A549 (cell line): ENCODE measurements around the gene ITGBL1. TPM values are rescaled to one million over a fixed set of nuclear protein-coding genes. Genes with fewer than 3 reads are reported as not detected.

Experiments used
- ATAC-seq, 2 experiments: fragments of 200-7000 bp in 1 of 2; fragments of >200 bp in 1 of 2; cut with Nextera tagmentation in 1 of 2; cut with Tn5 transposase in 1 of 2; 3 replicates each; pipeline versions ENCODE4 v1.8.0 to v1.9.1; 2018 to 2020; ENCODE audit warnings: mild to moderate bottlenecking in 1 of 2, moderate library complexity in 1 of 2
- CTCF ChIA-PET: fragments of 300-600 bp; sonication (Branson Sonifier 250); formaldehyde crosslinking; extraction: SDS; loops from one replicate; lab custom pipeline; 2021; ENCODE audit warnings: antibody characterized with exemption, inconsistent platforms; lab: Yijun Ruan, JAX
- POLR2A ChIA-PET: fragments of 350-600 bp; formaldehyde crosslinking; extraction: SDS; loops from one replicate; lab custom pipeline; 2021; ENCODE audit warnings: antibody characterized with exemption, inconsistent platforms; lab: Yijun Ruan, JAX
- DNase-seq, 2 experiments: peaks; one replicate each; pipeline versions ENCODE4 v3.0.0 to v3.0.0-alpha.2; 2011 to 2016; ENCODE audit warnings: low read depth in 1 of 2, low spot score in 1 of 2
- FAIRE-seq: peaks from 2 replicates; lab custom pipeline; 2011; peaks lifted over from hg19 to GRCh38; lab: Jason Lieb, UNC
- H3K27ac ChIP-seq, 2 experiments: fragments of >200 bp; sonication (Bioruptor Twin); formaldehyde crosslinking; 3 replicates each; pipeline ENCODE4 v1.5.1; 2016 to 2017
- H3K4me1 ChIP-seq: fragments of >200 bp; sonication (Bioruptor Twin); formaldehyde crosslinking; 3 replicates; pipeline ENCODE4 v1.6.1; 2016
- H3K4me2 ChIP-seq: fragments of >200 bp; sonication (Bioruptor Twin); formaldehyde crosslinking; 3 replicates; pipeline ENCODE4 v1.6.1; 2016
- H3K4me3 ChIP-seq: fragments of >200 bp; sonication (Bioruptor Twin); formaldehyde crosslinking; 3 replicates; pipeline ENCODE4 v1.5.1; 2016
- H3K9me3 ChIP-seq: fragments of >200 bp; sonication (Bioruptor Twin); formaldehyde crosslinking; 3 replicates; pipeline ENCODE4 v1.6.1; 2016
- BHLHE40 ChIP-seq: IDR thresholded peaks from 2 replicates; pipeline ENCODE4 v1.6.1; 2012; ENCODE audit warnings: low read depth, low read length, inconsistent platforms
- CBX8 ChIP-seq: fragments of 200-600 bp; sonication (generic); IDR thresholded peaks from 2 replicates; pipeline ENCODE4 v1.6.1; 2016
- CEBPB ChIP-seq, 2 experiments: fragments of >200 bp in 1 of 2; sonication (Bioruptor Twin) in 1 of 2; formaldehyde crosslinking in 1 of 2; IDR thresholded peaks; 2 replicates each; pipeline ENCODE4 v1.6.1; 2012 to 2016
- CHD4 ChIP-seq: fragments of 200-600 bp; sonication (generic); IDR thresholded peaks from 2 replicates; pipeline ENCODE4 v1.6.1; 2016; ENCODE audit warnings: antibody characterized with exemption, mild to moderate bottlenecking, borderline replicate concordance
- EHMT2 ChIP-seq: fragments of 200-600 bp; sonication (generic); IDR thresholded peaks from 2 replicates; pipeline ENCODE4 v1.6.1; 2016; ENCODE audit warnings: antibody characterized with exemption, low read depth, mild to moderate bottlenecking, moderate library complexity
- EP300 ChIP-seq, 2 experiments: fragments of >200 bp; sonication (Bioruptor Twin); formaldehyde crosslinking; IDR thresholded peaks; 2 replicates in 1 of 2; 3 replicates in 1 of 2; pipeline ENCODE4 v1.6.1; 2016 to 2017
- FOSL2 ChIP-seq, 2 experiments: fragments of 450-650 bp in 1 of 2; fragments of >200 bp in 1 of 2; sonication (Bioruptor Twin) in 1 of 2; formaldehyde crosslinking; IDR thresholded peaks; 2 replicates each; pipeline versions ENCODE4 v1.5.0 to v1.6.1; 2016 to 2020; ENCODE audit warnings: mild to moderate bottlenecking in 1 of 2, moderate library complexity in 1 of 2
- GATA3 ChIP-seq: IDR thresholded peaks from 2 replicates; pipeline ENCODE4 v1.6.1; 2012; ENCODE audit warnings: borderline replicate concordance
- HDAC2 ChIP-seq: fragments of 200-600 bp; sonication (generic); IDR thresholded peaks from 2 replicates; pipeline ENCODE4 v1.6.1; 2016
- HOXA7 ChIP-seq: fragments of 250-450 bp; sonication (Bioruptor Pico); IDR thresholded peaks from 2 replicates; pipeline ENCODE4 v1.5.0; 2020; ENCODE audit warnings: mild to moderate bottlenecking, moderate library complexity
- HOXB13 ChIP-seq: fragments of 250-450 bp; sonication (Bioruptor Pico); IDR thresholded peaks from 2 replicates; pipeline ENCODE4 v1.5.0; 2020; ENCODE audit warnings: low read depth, mild to moderate bottlenecking, moderate library complexity
- HOXB5 ChIP-seq: fragments of 250-450 bp; sonication (Bioruptor Pico); IDR thresholded peaks from 2 replicates; pipeline ENCODE4 v1.5.0; 2020; ENCODE audit warnings: mild to moderate bottlenecking, moderate library complexity
- JUNB ChIP-seq: fragments of >200 bp; sonication (Bioruptor Twin); formaldehyde crosslinking; IDR thresholded peaks from 2 replicates; pipeline ENCODE4 v1.6.1; 2016
- MAFK ChIP-seq: fragments of 450-650 bp; IDR thresholded peaks from 2 replicates; pipeline ENCODE4 v1.6.1; 2014; ENCODE audit not compliant: partially characterized antibody
- MAZ ChIP-seq: fragments of 150-350 bp; IDR thresholded peaks from 2 replicates; pipeline ENCODE4 v1.6.1; 2014; ENCODE audit warnings: antibody characterized with exemption, low read depth, low read length, borderline replicate concordance
- POLR2A ChIP-seq: IDR thresholded peaks from 2 replicates; pipeline ENCODE4 v1.6.1; 2012; ENCODE audit warnings: mild to moderate bottlenecking, low read length
- RAD21 ChIP-seq, 2 experiments: fragments of >200 bp in 1 of 2; sonication (Bioruptor Twin) in 1 of 2; formaldehyde crosslinking in 1 of 2; IDR thresholded peaks in 1 of 2; conservative IDR thresholded peaks in 1 of 2; 2 replicates in 1 of 2; 3 replicates in 1 of 2; pipeline ENCODE4 v1.6.1; 2012 to 2018; ENCODE audit warnings: inconsistent platforms in 1 of 2
- RARB ChIP-seq: fragments of 250-450 bp; sonication (Bioruptor Pico); IDR thresholded peaks from 2 replicates; pipeline ENCODE4 v1.8.0; 2021; ENCODE audit warnings: mild to moderate bottlenecking, moderate library complexity
- RNF2 ChIP-seq: fragments of 200-600 bp; sonication (generic); IDR thresholded peaks from 2 replicates; pipeline ENCODE4 v1.6.1; 2016; ENCODE audit warnings: low read depth, mild to moderate bottlenecking, antibody characterized with exemption, moderate library complexity, borderline replicate concordance
- WGBS: methylation state at CpG from one replicate; pipeline ENCODE4 v1.1.6; 2017; ENCODE audit errors: missing lambda C conversion rate; 5-methylcytosine and 5-hydroxymethylcytosine counted together
- polyA plus RNA-seq, 4 experiments: library from polyadenylated mRNA; depleted of rRNA in 3 of 4; stranded (reverse); fragments of >200 nt; fragmentation: RNase III in 1 of 4; extraction: RNeasy Plus Mini Kit Qiagen cat#74134 plus additional on column Dnase treatment in 1 of 4; gene quantifications; 2 replicates in 3 of 4; 3 replicates in 1 of 4; pipeline ENCODE4 v1.2.3, GENCODE V29; 2011 to 2017
- TF ChIP-seq, protein P1 (sequence below): fragments of 150-350 bp; IDR thresholded peaks from 2 replicates; pipeline ENCODE4 v1.6.1; 2014; ENCODE audit warnings: low read depth, mild to moderate bottlenecking, low read length
- TF ChIP-seq, protein P2 (sequence below): IDR thresholded peaks from 2 replicates; pipeline ENCODE4 v1.6.1; 2012; ENCODE audit warnings: low read depth, borderline replicate concordance
- TF ChIP-seq, protein P3 (sequence below): fragments of >200 bp; sonication (Bioruptor Twin); formaldehyde crosslinking; IDR thresholded peaks from 2 replicates; pipeline ENCODE4 v1.6.1; 2016
- TF ChIP-seq, protein P4 (sequence below): fragments of >200 bp; sonication (Bioruptor Twin); formaldehyde crosslinking; IDR thresholded peaks from 3 replicates; pipeline ENCODE4 v1.5.1; 2016
- TF ChIP-seq, protein P5 (sequence below): IDR thresholded peaks from 2 replicates; pipeline ENCODE4 v1.6.1; 2012
- TF ChIP-seq, protein P6 (sequence below): fragments of 450-650 bp; IDR thresholded peaks from 2 replicates; pipeline ENCODE4 v1.6.1; 2014; ENCODE audit warnings: antibody characterized with exemption

ITGBL1 gene
- polyA plus RNA-seq, 2 of the 4 experiments (the other 2 are of a cell fraction), result 0.40 to 1.3 TPM

DNA sequence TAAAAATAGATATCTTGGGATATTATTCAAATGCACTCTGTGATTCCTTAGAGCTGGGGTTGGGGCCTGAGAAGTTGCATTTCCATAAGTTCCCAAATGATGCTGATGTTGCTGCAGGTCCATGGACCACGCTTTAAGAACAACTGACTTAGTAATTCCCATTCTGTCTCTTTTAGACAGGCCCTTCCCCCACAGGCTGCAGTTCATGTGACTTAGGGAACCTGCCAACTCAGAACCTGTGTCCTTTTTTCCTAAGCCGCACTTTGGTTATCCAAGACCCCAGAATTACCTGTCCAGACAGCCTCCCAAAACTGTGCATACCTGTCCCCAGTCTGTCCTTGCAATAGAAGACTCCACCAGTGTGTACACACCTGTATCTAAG is 1.7 kb upstream of the ITGBL1 start:
- Histone ChIP-seq H3K4me1 (peaks cover 64% of the 10 kb centered on the region), H3K4me2 (peak overlapping the region; percentile 80), H3K27ac (peak overlapping the region; percentile 68 to 89), H3K4me3 (peak overlapping the region; percentile 11; the same call in 1 of the 3 replicates), H3K9me3 (no peaks in the 10 kb centered on the region)
- no peak for FAIRE-seq
- POLR2A ChIA-PET, result no interaction called here
- 26% methylated on average over 2 of the region's 2 CpGs for WGBS
- no peak for DNase-seq
- ATAC-seq, result peak; percentile 11 to 35; a peak in 3 of 6 replicates
- no peak for TF ChIP-seq MAZ
- no peak for TF ChIP-seq HOXB13
- TF ChIP-seq POLR2A, result no peak
- no peak for TF ChIP-seq RARB (CRISPR knock-in tag)
- no peak for TF ChIP-seq CHD4
- TF ChIP-seq, protein P1, sequence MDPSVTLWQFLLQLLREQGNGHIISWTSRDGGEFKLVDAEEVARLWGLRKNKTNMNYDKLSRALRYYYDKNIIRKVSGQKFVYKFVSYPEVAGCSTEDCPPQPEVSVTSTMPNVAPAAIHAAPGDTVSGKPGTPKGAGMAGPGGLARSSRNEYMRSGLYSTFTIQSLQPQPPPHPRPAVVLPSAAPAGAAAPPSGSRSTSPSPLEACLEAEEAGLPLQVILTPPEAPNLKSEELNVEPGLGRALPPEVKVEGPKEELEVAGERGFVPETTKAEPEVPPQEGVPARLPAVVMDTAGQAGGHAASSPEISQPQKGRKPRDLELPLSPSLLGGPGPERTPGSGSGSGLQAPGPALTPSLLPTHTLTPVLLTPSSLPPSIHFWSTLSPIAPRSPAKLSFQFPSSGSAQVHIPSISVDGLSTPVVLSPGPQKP, result no peak
- CTCF ChIA-PET, result no interaction called here

DNA sequence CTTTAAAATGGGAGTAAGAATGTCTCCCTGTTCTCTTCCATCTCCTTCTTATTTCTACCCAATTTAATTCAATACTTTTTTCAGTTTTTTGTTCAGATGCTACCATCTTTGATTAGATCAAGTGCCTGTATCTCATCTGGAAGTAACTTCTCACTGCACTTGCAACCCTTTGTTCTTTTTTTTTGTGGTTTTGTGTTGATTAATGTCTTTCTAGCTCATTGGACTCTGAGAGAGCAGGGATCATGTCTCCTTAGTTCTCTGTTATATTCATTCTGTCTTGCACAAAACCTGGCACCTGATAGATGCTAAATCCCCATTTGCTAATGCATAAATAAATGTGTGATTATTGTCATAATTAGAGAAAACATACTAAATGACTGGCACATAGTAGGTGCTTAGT is 834 bp upstream of the ITGBL1 start:
- CTCF ChIA-PET, result no interaction called here
- TF ChIP-seq, protein P2, sequence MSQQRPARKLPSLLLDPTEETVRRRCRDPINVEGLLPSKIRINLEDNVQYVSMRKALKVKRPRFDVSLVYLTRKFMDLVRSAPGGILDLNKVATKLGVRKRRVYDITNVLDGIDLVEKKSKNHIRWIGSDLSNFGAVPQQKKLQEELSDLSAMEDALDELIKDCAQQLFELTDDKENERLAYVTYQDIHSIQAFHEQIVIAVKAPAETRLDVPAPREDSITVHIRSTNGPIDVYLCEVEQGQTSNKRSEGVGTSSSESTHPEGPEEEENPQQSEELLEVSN, result no peak
- TF ChIP-seq RAD21 (conservative IDR thresholded peaks at IDR 0.05 in 1 of 2, IDR thresholded peaks at IDR 0.05 in 1 of 2), result no peak
- FAIRE-seq (no peak), ATAC-seq (no peak), DNase-seq (no peak)
- peak overlapping the region; percentile 80 for H3K4me2 ChIP-seq
- POLR2A ChIA-PET, result no interaction called here
- peak overlapping the region; percentile 68 to 89 for H3K27ac ChIP-seq
- H3K9me3 ChIP-seq, result no peaks in the 10 kb centered on the region
- peaks cover 72% of the 10 kb centered on the region for H3K4me1 ChIP-seq
- H3K4me3 ChIP-seq, result no peak overlapping the region

DNA sequence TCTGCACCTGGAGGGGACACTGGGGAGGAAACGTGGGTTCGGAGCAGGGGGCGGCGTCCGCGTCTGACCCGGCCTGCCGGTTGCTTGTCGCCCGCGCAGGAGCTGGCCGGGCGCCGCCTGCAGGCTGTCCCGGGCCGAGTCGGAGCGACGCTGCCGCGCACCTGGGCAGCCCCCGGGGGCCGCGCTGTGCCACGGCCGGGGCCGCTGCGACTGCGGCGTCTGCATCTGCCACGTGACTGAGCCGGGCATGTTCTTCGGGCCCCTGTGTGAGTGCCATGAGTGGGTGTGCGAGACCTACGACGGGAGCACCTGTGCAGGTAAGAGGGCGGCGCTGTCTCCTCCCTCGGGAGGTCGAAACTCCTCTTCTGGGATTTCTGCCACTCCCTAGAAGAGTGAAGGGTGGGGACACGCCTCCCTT is 1.3 kb downstream of the ITGBL1 start:
- H3K4me3 ChIP-seq, result no peak overlapping the region
- peaks cover 76% of the 10 kb centered on the region for H3K4me1 ChIP-seq
- no peaks in the 10 kb centered on the region for H3K9me3 ChIP-seq
- TF ChIP-seq MAFK (no peak), CBX8 (no peak), HOXB5 (CRISPR knock-in tag) (no peak), BHLHE40 (no peak), GATA3 (no peak), HDAC2 (no peak), EHMT2 (no peak)
- TF ChIP-seq, protein P3, sequence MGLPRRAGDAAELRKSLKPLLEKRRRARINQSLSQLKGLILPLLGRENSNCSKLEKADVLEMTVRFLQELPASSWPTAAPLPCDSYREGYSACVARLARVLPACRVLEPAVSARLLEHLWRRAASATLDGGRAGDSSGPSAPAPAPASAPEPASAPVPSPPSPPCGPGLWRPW, result no peak
- TF ChIP-seq, protein P4, sequence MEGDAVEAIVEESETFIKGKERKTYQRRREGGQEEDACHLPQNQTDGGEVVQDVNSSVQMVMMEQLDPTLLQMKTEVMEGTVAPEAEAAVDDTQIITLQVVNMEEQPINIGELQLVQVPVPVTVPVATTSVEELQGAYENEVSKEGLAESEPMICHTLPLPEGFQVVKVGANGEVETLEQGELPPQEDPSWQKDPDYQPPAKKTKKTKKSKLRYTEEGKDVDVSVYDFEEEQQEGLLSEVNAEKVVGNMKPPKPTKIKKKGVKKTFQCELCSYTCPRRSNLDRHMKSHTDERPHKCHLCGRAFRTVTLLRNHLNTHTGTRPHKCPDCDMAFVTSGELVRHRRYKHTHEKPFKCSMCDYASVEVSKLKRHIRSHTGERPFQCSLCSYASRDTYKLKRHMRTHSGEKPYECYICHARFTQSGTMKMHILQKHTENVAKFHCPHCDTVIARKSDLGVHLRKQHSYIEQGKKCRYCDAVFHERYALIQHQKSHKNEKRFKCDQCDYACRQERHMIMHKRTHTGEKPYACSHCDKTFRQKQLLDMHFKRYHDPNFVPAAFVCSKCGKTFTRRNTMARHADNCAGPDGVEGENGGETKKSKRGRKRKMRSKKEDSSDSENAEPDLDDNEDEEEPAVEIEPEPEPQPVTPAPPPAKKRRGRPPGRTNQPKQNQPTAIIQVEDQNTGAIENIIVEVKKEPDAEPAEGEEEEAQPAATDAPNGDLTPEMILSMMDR, result no peak
- 95% methylated on average over 7 of the region's 41 CpGs for WGBS
- H3K27ac ChIP-seq, result peak overlapping the region; percentile 68 to 89
- ChIA-PET POLR2A (no interaction called here), CTCF (interaction anchor here (1.1 kb wide), 1 partner anchor 309 kb away, joined by 3 read pairs; no protein-coding TSS in a partner anchor)
- DNase-seq, result no peak
- ATAC-seq, result no peak
- H3K4me2 ChIP-seq, result peak overlapping the region; percentile 79
- no peak for FAIRE-seq

DNA sequence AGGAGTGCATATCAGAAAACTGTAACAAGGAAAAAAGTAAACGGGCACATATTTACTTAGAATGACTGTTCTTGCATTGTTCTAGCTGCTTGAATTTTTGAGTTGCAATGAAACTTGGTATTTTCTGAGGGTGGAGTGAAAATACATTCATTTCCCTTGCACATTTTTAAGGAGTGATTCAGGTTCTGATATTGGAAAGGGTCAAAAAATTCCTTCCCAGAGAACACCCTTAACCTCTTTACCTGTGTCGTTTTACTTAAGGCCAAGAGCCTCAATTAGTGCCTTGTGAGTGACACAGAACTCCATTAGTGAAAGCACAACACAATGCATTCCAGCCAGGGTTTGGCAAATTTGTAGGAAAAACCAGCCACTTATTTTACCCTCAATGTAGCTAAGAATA is 2.3 kb downstream of the ITGBL1 start:
- FAIRE-seq, result no peak
- Histone ChIP-seq H3K4me3 (no peak overlapping the region), H3K27ac (peak overlapping the region; percentile 68 to 89), H3K4me2 (peak overlapping the region; percentile 79), H3K9me3 (no peaks in the 10 kb centered on the region), H3K4me1 (peaks cover 66% of the 10 kb centered on the region)
- ATAC-seq, result peak in 1 of 2 experiments; percentile 26; a peak in 3 of 6 replicates
- WGBS, result 2% methylated on average over 2 of the region's 2 CpGs
- ChIA-PET POLR2A (no interaction called here), CTCF (no interaction called here)
- TF ChIP-seq, protein P5, sequence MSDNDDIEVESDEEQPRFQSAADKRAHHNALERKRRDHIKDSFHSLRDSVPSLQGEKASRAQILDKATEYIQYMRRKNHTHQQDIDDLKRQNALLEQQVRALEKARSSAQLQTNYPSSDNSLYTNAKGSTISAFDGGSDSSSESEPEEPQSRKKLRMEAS, result peak; percentile 35; the same call in 1 of the 2 replicates
- peak; percentile 44; the same call in 1 of the 2 replicates for TF ChIP-seq FOSL2 (IDR thresholded peaks at IDR 0.05)
- TF ChIP-seq FOSL2 (CRISPR knock-in tag; IDR thresholded peaks at IDR 0.05), result peak; percentile 70
- TF ChIP-seq GATA3, result peak; percentile 61; the same call in 1 of the 2 replicates
- no peak for TF ChIP-seq HOXA7 (CRISPR knock-in tag)
- peak; percentile 69 for TF ChIP-seq JUNB
- peak in 1 of 2 experiments; percentile 62; a peak in 2 of 4 replicates for TF ChIP-seq CEBPB (IDR thresholded peaks at IDR 0.05)
- TF ChIP-seq RNF2, result no peak
- TF ChIP-seq RAD21 (conservative IDR thresholded peaks at IDR 0.05 in 1 of 2, IDR thresholded peaks at IDR 0.05 in 1 of 2), result peak in 1 of 2 experiments; percentile 4; a peak in 1 of 5 replicates
- TF ChIP-seq EP300 (IDR thresholded peaks at IDR 0.05), result peak in 1 of 2 experiments; percentile 31; a peak in 1 of 5 replicates
- TF ChIP-seq, protein P6, sequence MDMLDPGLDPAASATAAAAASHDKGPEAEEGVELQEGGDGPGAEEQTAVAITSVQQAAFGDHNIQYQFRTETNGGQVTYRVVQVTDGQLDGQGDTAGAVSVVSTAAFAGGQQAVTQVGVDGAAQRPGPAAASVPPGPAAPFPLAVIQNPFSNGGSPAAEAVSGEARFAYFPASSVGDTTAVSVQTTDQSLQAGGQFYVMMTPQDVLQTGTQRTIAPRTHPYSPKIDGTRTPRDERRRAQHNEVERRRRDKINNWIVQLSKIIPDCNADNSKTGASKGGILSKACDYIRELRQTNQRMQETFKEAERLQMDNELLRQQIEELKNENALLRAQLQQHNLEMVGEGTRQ, result no peak
- DNase-seq, result peak in 1 of 2 experiments; percentile 49
